ENCODE measurements around the gene SPATA33.

Gene SPATA33

DNA sequence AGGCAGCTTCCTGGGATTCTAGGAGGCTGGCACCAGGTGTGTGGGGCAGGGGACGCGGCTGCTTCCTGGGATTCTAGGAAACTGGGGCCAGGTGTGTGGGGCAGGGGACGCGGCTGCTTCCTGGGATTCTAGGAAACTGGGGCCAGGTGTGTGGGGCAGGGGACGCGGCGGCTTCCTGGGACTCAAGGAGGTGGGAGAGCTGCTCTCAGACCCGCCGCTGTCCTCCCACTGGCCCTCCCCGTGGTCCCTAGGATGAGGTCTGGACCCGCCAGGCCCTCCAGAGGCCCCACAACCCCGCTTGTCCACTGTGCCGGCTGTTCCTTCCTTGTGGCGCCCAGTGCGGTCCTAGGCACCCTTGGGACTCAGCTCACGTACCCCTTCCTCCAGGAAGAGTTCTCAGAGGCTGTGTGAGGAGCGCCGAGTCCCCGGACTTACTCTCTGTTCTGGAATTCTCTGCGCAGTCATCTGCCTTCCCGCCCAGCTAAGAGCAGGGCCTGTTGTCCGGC, 43.6 kb upstream of the SPATA33 start:
- DNase-seq (ENCODE audit: low read depth, low spot score): no peak
- TF ChIP-seq, protein P1, sequence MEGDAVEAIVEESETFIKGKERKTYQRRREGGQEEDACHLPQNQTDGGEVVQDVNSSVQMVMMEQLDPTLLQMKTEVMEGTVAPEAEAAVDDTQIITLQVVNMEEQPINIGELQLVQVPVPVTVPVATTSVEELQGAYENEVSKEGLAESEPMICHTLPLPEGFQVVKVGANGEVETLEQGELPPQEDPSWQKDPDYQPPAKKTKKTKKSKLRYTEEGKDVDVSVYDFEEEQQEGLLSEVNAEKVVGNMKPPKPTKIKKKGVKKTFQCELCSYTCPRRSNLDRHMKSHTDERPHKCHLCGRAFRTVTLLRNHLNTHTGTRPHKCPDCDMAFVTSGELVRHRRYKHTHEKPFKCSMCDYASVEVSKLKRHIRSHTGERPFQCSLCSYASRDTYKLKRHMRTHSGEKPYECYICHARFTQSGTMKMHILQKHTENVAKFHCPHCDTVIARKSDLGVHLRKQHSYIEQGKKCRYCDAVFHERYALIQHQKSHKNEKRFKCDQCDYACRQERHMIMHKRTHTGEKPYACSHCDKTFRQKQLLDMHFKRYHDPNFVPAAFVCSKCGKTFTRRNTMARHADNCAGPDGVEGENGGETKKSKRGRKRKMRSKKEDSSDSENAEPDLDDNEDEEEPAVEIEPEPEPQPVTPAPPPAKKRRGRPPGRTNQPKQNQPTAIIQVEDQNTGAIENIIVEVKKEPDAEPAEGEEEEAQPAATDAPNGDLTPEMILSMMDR (IDR thresholded peaks at IDR 0.05; ENCODE audit: insufficient read depth, low read length, missing control alignments): no peak
- ChIA-PET POLR2A (interaction anchor here (1.0 kb wide), 1 partner anchor 12 kb away, joined by 3 read pairs; no protein-coding TSS in a partner anchor), CTCF (interaction anchor here (1.0 to 3.6 kb wide), 7 partner anchors 9 to 38 kb away, joined by 6 to 20 read pairs (median 14); partner anchors contain the start of gene CPNE7)
- H3K4me3 ChIP-seq (ENCODE audit: low read depth, low read length): no peak overlapping the region

DNA sequence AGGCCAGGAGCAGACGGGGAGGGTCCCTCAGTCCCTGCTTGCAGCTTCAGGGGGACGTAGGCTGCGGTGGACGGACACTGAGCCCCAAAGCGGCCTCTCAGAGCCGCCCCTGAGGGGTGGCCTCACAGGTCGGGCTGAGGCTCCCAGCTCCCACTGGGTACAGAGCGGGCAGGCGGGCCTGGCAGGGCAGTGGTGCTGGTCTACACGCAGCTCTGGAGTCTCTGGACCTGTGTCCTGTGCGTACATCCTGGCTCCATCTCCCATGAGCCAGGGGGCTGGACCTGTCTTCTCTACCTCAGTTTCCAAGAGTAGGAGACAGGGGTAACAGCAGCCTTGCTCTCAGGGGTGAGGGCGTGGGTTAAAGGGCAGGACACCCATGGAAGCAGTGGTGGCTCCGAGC, 42.5 kb upstream of the SPATA33 start:
- TF ChIP-seq, protein P1 (IDR thresholded peaks at IDR 0.05; ENCODE audit: insufficient read depth, low read length, missing control alignments): no peak
- DNase-seq (ENCODE audit: low read depth, low spot score): no peak
- ChIA-PET POLR2A (interaction anchor here (0.7 kb wide), 1 partner anchor 258 kb away, joined by 3 read pairs; the partner anchor contains the start of gene TCF25), CTCF (interaction anchor here (1.0 to 3.6 kb wide), 11 partner anchors 8 to 245 kb away, joined by 3 to 20 read pairs (median 9); partner anchors contain the start of gene CPNE7)
- H3K4me3 ChIP-seq (ENCODE audit: low read depth, low read length): no peak overlapping the region

DNA sequence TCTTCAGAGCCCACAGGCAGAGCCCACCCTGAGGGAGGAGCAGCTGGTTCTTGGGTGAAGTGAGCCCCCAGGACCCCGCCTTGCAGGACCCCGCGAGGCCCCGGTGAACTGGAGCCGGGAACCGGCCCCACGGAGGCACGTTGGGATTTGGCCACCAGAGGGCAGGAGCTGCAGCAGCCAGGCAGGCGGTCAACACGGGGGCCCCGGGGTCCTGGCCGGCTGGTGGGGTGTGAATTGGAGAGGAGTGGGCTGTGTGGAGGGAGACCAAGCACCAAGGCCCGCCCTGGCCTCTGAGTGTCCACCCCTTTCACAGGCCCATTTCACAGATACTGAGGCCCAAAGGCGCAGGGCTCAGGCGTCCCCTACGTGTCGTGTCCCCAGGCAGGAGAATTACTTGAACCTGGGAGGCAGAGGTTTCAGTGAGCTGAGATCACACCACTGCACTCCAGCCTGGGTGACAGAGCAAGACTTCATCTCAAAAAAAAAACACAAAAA, 42.0 kb upstream of the SPATA33 start:
- POLR2A ChIA-PET: interaction anchor here (0.7 kb wide), 1 partner anchor 258 kb away, joined by 3 read pairs; the partner anchor contains the start of gene TCF25
- TF ChIP-seq, protein P1 (IDR thresholded peaks at IDR 0.05; ENCODE audit: insufficient read depth, low read length, missing control alignments): peak; percentile 75
- DNase-seq (ENCODE audit: low read depth, low spot score): no peak
- CTCF ChIA-PET: interaction anchor here (0.8 to 3.6 kb wide), 11 partner anchors 8 to 245 kb away, joined by 3 to 20 read pairs (median 9); partner anchors contain the start of gene CPNE7
- no peak overlapping the region for H3K4me3 ChIP-seq (ENCODE audit: low read depth, low read length)

DNA sequence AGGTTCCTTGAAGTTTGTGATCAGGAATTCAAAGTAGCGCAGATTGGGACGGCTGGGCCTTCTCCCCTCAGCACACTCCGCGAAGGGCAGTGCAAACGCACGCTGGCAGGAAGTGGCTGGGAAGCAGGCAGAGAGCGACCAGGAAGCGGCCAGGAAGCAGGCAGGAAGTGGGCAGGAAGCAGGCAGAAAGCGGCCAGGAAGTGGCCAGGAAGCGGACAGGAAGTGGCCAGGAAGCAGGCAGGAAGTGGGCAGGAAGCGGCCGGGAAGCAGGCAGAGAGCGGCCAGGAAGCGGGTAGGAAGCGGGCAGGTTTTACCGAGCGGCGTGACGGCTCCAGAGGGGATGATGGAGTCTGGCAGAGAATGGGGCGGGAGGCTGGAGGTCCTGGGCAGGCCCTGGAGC, 41.0 kb upstream of the SPATA33 start:
- TF ChIP-seq, protein P1 (IDR thresholded peaks at IDR 0.05; ENCODE audit: insufficient read depth, low read length, missing control alignments): no peak
- no peak for DNase-seq (ENCODE audit: low read depth, low spot score)
- POLR2A ChIA-PET: no interaction called here
- CTCF ChIA-PET: interaction anchor here (2.4 kb wide), 1 partner anchor 41 kb away, joined by 9 read pairs; the partner anchor contains the start of gene CPNE7
- no peak overlapping the region for H3K4me3 ChIP-seq (ENCODE audit: low read depth, low read length)

DNA sequence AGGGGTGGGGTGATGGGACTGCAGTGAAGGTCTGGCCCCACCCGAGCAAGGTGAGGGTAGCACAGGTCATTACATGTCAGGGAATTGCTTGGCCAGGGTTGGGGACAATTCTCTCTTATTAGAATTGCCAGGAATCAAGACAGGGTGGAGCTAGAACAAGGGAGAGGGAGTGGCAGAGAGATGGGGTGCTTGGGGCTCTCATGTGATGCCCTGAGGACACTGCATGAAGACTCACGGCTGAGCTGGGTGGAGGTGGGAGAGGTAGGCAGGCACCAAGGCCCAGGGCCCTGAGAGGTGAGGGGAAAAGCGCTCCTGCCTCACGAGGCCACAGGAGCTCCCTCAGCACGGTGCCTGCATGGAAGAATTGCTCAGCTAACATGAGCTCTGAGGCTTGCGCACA, 40.6 kb upstream of the SPATA33 start:
- TF ChIP-seq, protein P1 (IDR thresholded peaks at IDR 0.05; ENCODE audit: insufficient read depth, low read length, missing control alignments): no peak
- CTCF ChIA-PET: interaction anchor here (1.2 kb wide), 1 partner anchor 23 kb away, joined by 3 read pairs; no protein-coding TSS in a partner anchor
- H3K4me3 ChIP-seq (ENCODE audit: low read depth, low read length): no peak overlapping the region
- POLR2A ChIA-PET: no interaction called here
- no peak for DNase-seq (ENCODE audit: low read depth, low spot score)

All from AG04449 (cell line).